Thoracic aorta (tissue), 2 donors: ENCODE measurements around the gene AP4M1. TPM values are rescaled to one million over a fixed set of nuclear protein-coding genes. Genes with fewer than 3 reads are reported as not detected.
"Not testable (repeated sequence)": the region's sequence is repeated elsewhere in the genome, so short reads cannot be mapped to it uniquely, and the experiment has no call there.

ENCODE experiments used
- ATAC-seq: fragments of 150-250 bp; one replicate; pipeline ENCODE4 v1.8.0; 2017; ENCODE audit warnings: low read depth; ENCODE audit not compliant: insufficient number of reproducible peaks, low FRiP score
- DNase-seq: peaks from one replicate; pipeline ENCODE4 v3.0.0-alpha.2; 2020; ENCODE audit warnings: low spot score
- H3K27ac ChIP-seq, 2 donors: fragments of 200-600 bp; sonication (generic); 1 replicate in 1 of 2; 2 replicates in 1 of 2; pipeline ENCODE4 v1.5.1; 2016; ENCODE audit warnings: mild to moderate bottlenecking in 2 of 2, moderate library complexity in 2 of 2
- H3K27me3 ChIP-seq: fragments of 200-600 bp; sonication (generic); replicated peaks from 2 replicates; pipeline ENCODE4 v1.6.0; 2016; ENCODE audit warnings: mild to moderate bottlenecking; ENCODE audit not compliant: insufficient read depth
- H3K36me3 ChIP-seq: fragments of 200-600 bp; sonication (generic); one replicate; pipeline ENCODE4 v1.5.1; 2016
- H3K4me1 ChIP-seq, 2 donors: fragments of 200-600 bp; sonication (generic); 1 replicate in 1 of 2; 2 replicates in 1 of 2; pipeline versions ENCODE4 v1.5.1 to v1.6.0; 2016; ENCODE audit warnings: low read depth in 2 of 2, mild to moderate bottlenecking in 1 of 2; ENCODE audit not compliant: control insufficient read depth in 1 of 2
- H3K4me3 ChIP-seq: fragments of 200-600 bp; sonication (generic); 2 replicates; pipeline ENCODE4 v1.5.1; 2016; ENCODE audit warnings: mild to moderate bottlenecking
- H3K9me3 ChIP-seq: fragments of 200-600 bp; sonication (generic); 2 replicates; pipeline ENCODE4 v1.5.1; 2016
- CTCF ChIP-seq: fragments of 200-600 bp; sonication (generic); IDR thresholded peaks from one replicate; pipeline ENCODE4 v1.5.1; 2019; ENCODE audit warnings: antibody characterized with exemption
- total RNA-seq, 2 donors: library from RNA; depleted of rRNA; stranded (reverse); fragments of >200 nt; gene quantifications; one replicate each; pipeline versions ENCODE4 v1.1.0 to v1.2.3, GENCODE V29; 2016

The AP4M1 gene
- total RNA-seq, 2 donors from 2014 or later = 22.3 to 23.8 TPM

DNA sequence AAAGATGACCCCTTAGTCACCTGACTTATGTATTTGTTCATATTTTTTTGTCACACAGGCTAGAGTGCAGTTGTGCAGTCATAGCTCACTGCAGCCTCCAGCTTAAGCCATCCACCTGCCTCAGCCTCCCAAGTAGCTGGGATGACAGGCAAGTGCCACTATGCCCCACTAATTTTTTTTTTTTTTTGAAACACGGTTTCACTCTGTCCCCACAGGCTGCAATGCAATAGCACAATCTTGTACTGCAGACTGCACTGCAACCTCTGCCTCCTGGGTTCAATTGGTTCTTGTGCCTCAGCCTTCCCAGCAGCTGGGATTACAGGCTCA is 27.2 kb downstream of the AP4M1 start:
- Histone ChIP-seq H3K27me3 (no peaks in the 10 kb centered on the region), H3K4me1 (peaks cover 13 to 37% of the 10 kb centered on the region in 2 donors), H3K9me3 (no peaks in the 10 kb centered on the region), H3K36me3 (no peaks in the 10 kb centered on the region), H3K4me3 (no peak overlapping the region), H3K27ac (no peak overlapping the region)
- no peak for TF ChIP-seq CTCF
- DNase-seq (no peak), ATAC-seq (no peak)

- not testable (repeated sequence) for H3K27me3 ChIP-seq, H3K9me3 ChIP-seq, H3K36me3 ChIP-seq, H3K4me3 ChIP-seq, ATAC-seq, DNase-seq, H3K27ac ChIP-seq
- peaks cover 13 to 33% of the 10 kb centered on the region in 2 donors for H3K4me1 ChIP-seq
Measured at GRCh38 chr7:100130220-100130607, 28.8 kb downstream of the AP4M1 start.

- no peaks in the 10 kb centered on the region for H3K27me3 ChIP-seq
- peak; percentile 83 for TF ChIP-seq CTCF
- H3K9me3 ChIP-seq = no peaks in the 10 kb centered on the region
- no peaks in the 10 kb centered on the region for H3K36me3 ChIP-seq
- H3K27ac ChIP-seq = no peak overlapping the region
- DNase-seq (no peak), ATAC-seq (peak; percentile 63)
- H3K4me3 ChIP-seq = peak overlapping the region; percentile 63
- peaks cover 13 to 27% of the 10 kb centered on the region in 2 donors for H3K4me1 ChIP-seq
Measured at GRCh38 chr7:100130608-100131453, 29.4 kb downstream of the AP4M1 start.

DNA sequence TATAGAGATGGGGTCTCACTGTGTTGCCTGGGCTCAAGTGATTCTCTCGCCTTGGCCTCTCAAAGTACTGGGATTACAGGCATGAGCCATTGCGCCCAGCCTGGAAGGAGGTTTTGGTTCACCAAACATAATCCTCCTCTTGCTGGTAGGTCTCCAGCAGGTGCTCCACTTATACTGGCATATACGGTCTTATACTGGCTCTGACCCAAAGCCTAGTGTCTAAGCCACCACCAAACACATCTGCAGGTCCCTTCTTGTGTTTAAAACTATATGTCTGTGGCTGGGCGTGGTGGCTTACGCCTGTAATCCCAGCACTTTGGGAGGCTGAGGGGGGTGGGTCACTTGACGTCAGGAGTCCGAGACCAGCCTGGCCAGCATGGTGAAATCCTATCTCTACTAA is 30.7 kb downstream of the AP4M1 start:
- ATAC-seq = no peak
- Histone ChIP-seq H3K4me1 (peaks cover 9 to 19% of the 10 kb centered on the region in 2 donors), H3K36me3 (no peaks in the 10 kb centered on the region), H3K4me3 (no peak overlapping the region), H3K9me3 (no peaks in the 10 kb centered on the region), H3K27me3 (no peaks in the 10 kb centered on the region), H3K27ac (no peak overlapping the region)
- DNase-seq = no peak
- no peak for TF ChIP-seq CTCF

- H3K4me3 ChIP-seq = no peak overlapping the region
- ATAC-seq = no peak
- TF ChIP-seq CTCF = peak; percentile 62
Measured at GRCh38 chr7:100132697-100133151, 31.3 kb downstream of the AP4M1 start.

More at GRCh38 chr7:100132697-100133151, 31.3 kb downstream of the AP4M1 start:
- Histone ChIP-seq H3K27ac (no peak overlapping the region), H3K4me1 (peaks cover 9 to 19% of the 10 kb centered on the region in 2 donors), H3K27me3 (no peaks in the 10 kb centered on the region), H3K9me3 (no peaks in the 10 kb centered on the region), H3K36me3 (no peaks in the 10 kb centered on the region)
- DNase-seq = no peak
